Right renal pelvis (tissue), 4 donors: ENCODE results near the gene BMP7. TPM values are rescaled to one million over a fixed set of nuclear protein-coding genes. Genes with fewer than 3 reads are reported as not detected.

Experiments used
- DNase-seq, 4 donors: peaks; one replicate each; pipeline ENCODE4 v3.0.0-alpha.2; 2013; ENCODE audit warnings: low read depth in 4 of 4, low spot score in 3 of 4, missing footprints in 1 of 4
- polyA plus RNA-seq, 4 donors: library from polyadenylated mRNA; unstranded; fragments of 120-200 nt; gene quantifications; one replicate each; pipeline ENCODE4 v1.2.1, GENCODE V29; 2013; ENCODE audit not compliant: insufficient read length in 4 of 4

Gene BMP7
- polyA plus RNA-seq, result 100 to 1,000 TPM in 1 of 4 donors, 10 to 100 TPM in 3; 80.9 to 110 (median 86.5) TPM

DNA sequence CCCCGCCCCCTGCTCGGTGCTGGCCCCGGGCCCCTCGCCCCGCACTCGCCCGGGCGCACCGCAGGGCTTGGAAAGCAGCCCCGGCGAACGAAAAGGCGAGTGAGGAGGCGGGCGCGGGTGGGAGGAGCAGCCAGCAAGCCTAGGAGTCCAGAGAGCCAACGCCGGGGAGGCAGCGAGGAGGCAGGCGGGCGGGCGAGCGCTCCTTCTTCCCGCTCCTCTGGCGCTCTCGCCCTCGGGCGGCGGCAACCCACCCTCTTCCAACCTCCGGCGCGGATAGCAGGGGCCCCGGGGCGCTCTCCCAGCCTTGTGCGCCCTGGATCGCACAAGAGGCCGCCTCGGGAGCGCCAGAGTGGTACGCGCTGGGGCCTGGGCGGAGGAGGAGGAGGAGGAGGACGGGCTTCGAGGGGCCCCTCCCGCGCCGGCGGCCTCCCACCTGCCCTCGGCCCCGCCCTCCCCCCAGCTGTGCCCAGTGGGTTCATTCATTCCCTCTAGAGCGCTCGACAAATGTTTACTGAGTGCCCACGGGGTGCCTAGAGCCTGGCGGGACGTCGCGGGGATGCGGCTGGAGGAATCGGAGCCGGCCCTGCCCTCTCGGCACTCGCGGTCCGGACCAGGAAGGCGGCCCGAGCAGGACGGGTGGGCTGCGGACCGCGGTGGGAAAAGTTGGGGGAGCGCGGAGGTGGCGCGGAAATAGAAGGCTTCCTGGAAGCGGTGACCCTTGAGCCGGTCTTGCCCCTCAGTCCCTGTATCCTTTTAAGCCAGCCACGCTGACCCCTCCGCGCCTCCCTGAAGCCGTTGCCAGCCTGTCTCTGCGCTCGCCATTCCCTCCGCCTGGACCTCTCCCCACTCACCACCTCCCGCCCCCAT is at the start of gene BMP7:
Gene BMP7, minus strand, starts transcription at position 351 of the 867 bp plus-strand sequence. CDS start 519 bp downstream, outside the sequence.
- DNase-seq, result no peak

DNA sequence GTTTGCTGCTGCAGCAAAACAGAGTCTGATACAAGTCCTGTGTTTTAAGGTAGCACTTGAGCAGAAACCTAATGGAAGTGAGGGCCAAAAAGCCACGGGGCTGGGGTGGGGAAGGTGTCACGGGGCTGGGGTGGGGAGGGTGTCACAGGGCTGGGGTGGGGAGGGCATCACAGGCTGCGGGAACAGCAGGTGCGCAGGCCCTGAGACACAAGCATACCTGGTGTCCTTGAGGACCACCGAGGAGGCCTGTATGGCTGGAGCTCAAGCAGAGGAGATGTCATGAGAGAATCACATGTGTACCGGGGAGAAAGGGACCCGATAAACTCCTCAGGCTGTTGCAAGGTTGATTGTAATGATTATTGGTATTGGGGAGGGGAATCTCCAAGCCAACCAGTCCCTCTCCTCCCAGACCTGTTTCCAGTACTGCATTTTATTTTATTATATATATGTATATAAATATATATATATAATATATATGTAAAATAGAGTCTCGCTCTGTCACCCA is 49.6 kb upstream of the BMP7 start:
- no peak for DNase-seq

- no peak for DNase-seq
Observed at GRCh38 chr20:57315083-57315975, 48.9 kb upstream of the BMP7 start.

GRCh38 chr20:57313951-57314350 is 47.5 kb upstream of the BMP7 start:
- DNase-seq, result no peak

DNA sequence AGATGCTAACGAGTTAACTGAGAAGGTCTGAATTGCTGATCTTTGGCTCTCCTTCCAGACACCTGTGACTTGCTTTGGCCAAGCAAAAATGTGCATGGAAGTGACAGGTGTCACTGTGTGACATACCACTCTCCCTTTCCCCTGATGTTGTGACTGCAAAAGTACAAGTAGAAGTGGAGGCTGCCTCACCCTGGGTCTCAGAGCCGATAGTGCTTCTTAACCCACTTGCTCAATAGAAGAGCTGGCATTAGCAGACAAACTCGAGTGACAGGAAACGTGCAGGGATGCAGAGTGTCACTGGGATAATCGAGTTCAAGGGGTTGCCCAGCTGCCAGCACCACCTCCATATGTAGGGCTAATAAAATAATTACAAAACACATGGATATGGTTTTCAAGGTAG is 46.8 kb upstream of the BMP7 start:
- no peak for DNase-seq

- no peak for DNase-seq
Observed at GRCh38 chr20:57312138-57312537, 45.7 kb upstream of the BMP7 start.

GRCh38 chr20:57310821-57311514 is 44.5 kb upstream of the BMP7 start:
- DNase-seq, result no peak

GRCh38 chr20:57309544-57310115 is 43.2 kb upstream of the BMP7 start:
- DNase-seq, result no peak

- DNase-seq, result no peak
Observed at GRCh38 chr20:57308451-57309271, 42.2 kb upstream of the BMP7 start.

DNA sequence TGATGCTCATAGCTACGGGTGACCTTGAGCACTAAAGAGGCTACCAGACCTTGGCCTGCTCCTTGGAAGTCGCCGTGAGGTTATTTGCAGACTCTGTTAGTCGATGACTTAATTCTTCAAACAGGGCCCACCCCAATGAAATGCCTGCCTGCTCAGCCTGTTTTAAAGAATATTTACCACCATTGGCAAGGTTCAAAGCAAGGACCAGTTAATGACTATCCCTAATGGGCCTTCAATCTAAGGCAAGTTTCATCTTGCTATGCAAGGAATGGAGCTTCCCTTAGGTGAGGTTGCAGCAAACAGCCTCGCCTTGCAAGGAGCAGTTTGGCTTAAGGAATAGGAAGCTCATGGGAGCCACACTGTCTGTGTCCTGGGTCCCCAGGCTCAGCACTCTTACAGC is 40.3 kb upstream of the BMP7 start:
- DNase-seq, result no peak

DNA sequence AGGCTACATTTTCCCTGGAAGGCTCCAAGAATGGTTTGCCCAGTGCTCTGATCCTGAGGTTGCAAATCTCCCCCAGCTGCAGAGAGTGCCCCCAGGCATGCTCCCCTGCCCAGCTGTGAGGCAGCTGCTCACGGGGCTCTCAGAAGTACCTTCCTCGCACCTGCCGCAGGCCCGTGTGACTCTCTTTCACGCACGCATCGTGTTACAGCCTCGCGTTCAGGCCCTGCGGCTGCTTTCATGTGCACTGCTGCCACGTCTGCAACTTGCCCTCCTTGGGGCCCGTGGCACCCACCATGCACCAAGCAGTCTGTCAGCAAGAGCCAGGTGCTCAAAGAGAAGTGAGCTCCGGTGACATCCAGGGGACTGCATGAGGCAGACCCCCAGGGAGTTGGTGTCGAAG is 34.6 kb upstream of the BMP7 start:
- DNase-seq, result no peak

DNA sequence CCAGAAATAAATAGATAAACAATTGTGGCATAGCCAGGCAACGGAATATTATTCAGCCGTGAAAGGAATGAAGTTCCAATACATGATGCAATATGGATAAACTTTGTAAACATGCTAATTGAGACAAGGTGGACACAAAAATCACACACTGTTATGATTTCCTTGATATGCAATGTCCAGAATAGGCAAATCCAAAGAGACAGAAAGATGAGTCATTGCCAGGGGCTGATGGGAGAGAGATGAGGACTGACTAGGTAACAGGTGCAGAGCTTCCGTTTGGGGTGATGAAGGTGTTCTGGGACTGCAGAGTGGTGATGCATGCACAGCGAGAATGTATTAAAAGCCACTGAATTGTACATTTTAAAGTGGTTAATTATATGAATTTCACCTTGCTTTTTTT is 32.0 kb upstream of the BMP7 start:
- no peak for DNase-seq

- DNase-seq, result peak in 1 of 4 donors; percentile 53
Observed at GRCh38 chr20:57294550-57294949, 28.1 kb upstream of the BMP7 start.

GRCh38 chr20:57293995-57294394 is 27.6 kb upstream of the BMP7 start:
- DNase-seq, result no peak

DNA sequence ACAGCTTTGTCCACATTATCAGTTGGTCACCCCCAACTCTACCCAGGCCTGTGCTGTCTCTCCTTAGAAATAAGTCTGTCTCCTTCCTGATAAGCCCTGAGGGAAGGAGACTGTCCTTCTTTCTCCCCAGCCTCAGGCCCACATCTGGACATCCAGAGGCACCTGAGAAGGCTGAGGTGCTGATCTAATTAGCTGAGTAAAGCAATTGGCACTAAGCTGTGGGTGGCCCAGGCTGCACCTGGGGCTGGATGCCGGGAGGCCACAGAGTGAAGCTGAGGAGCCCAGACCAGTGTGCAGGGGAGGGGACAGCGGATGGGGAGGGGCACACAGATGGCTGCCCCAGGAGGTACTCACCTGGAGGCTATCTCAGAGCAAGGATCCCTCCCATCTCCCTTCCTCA is 26.2 kb upstream of the BMP7 start:
- no peak for DNase-seq

GRCh38 chr20:57291694-57292093 is 25.3 kb upstream of the BMP7 start:
- DNase-seq, result no peak

DNA sequence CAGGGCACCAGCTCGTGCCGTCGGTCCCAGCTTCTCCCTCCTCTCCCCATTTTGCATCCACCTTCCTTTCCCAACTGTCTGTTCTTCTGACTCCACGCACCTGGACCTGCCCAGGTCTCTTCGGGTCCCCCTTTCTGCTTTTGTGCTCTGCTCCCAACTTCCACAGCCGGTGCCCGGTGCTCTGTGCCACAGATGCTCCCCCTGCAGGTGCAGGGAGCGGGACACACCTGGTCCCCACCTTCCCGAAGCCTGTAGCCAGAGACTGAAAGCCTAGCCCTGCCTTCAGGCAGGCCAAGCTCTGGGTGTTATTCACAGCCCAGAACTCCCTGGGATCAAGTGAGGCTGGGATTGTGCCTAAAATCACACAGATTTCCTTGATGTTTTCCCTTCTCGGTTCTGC is 24.6 kb upstream of the BMP7 start:
- no peak for DNase-seq

DNA sequence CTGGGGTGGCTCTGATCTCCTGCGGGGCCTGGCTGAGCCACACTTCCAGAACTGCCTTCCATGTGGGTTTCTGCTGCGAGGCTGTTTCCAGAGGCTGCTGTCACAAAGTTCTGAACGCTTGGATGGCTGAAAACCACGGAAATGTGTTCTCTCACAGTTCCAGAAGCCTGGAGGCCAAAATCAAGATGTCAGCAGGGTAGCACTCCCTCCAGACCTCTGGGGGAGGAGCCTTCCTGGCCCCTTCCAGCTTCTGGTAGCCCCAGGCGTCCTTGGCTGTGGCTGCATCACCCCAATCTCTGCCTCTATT is 23.7 kb upstream of the BMP7 start:
- no peak for DNase-seq

- DNase-seq, result no peak
Observed at GRCh38 chr20:57289391-57290177, 23.1 kb upstream of the BMP7 start.
